Gastroesophageal sphincter (tissue), 3 donors: ENCODE data around the gene SEC24B.

Source experiments
- EP300 ChIP-seq: sonication (generic); formaldehyde crosslinking; IDR thresholded peaks from one replicate; pipeline ENCODE4 v1.6.1; 2017; ENCODE audit warnings: antibody characterized with exemption, mild to moderate bottlenecking
- POLR2A ChIP-seq, 2 donors: fragments of 450-650 bp; IDR thresholded peaks; one replicate each; pipeline ENCODE4 v1.6.1; 2017; ENCODE audit warnings: antibody characterized with exemption in 2 of 2, mild to moderate bottlenecking in 2 of 2, moderate library complexity in 1 of 2
- POLR2AphosphoS5 ChIP-seq: sonication (generic); formaldehyde crosslinking; IDR thresholded peaks from one replicate; pipeline ENCODE4 v1.6.1; 2017; ENCODE audit warnings: antibody characterized with exemption
- TF ChIP-seq, protein P1 (sequence below), 4 experiments: fragments of 200-600 bp in 2 of 4; fragments of 450-650 bp in 2 of 4; sonication (generic) in 1 of 4; IDR thresholded peaks; one replicate each; pipeline ENCODE4 v1.5.1; 2017 to 2019; ENCODE audit warnings: antibody characterized with exemption in 4 of 4, mild to moderate bottlenecking in 2 of 4, moderate library complexity in 2 of 4

DNA sequence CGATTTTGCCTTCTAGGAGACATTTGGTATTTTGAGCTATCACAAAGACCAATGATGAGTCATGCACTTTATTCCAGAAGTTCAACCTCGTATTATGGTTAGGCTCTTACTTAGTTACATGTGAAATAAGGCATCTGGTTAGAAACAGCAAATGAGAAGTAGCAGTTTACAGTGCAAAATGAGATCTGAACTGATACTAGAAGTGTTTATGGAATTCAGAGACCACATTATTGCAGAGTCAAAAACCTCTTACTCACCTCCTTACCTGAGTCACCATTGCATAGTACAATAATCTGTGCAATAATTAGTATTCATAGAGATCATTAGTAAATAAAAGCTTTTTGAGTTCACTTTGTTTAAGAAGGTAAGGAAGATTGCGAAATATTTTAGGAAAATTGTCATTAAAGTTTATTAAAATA, 38.7 kb downstream of the SEC24B start:
- TF ChIP-seq POLR2AphosphoS5 (no peak), POLR2A (IDR thresholded peaks at IDR 0.05) (no peak), EP300 (no peak)
- TF ChIP-seq, protein P1, sequence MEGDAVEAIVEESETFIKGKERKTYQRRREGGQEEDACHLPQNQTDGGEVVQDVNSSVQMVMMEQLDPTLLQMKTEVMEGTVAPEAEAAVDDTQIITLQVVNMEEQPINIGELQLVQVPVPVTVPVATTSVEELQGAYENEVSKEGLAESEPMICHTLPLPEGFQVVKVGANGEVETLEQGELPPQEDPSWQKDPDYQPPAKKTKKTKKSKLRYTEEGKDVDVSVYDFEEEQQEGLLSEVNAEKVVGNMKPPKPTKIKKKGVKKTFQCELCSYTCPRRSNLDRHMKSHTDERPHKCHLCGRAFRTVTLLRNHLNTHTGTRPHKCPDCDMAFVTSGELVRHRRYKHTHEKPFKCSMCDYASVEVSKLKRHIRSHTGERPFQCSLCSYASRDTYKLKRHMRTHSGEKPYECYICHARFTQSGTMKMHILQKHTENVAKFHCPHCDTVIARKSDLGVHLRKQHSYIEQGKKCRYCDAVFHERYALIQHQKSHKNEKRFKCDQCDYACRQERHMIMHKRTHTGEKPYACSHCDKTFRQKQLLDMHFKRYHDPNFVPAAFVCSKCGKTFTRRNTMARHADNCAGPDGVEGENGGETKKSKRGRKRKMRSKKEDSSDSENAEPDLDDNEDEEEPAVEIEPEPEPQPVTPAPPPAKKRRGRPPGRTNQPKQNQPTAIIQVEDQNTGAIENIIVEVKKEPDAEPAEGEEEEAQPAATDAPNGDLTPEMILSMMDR (IDR thresholded peaks at IDR 0.05): no peak
